ENCODE measurements around the gene FCGR3A. TPM values are rescaled to one million over a fixed set of nuclear protein-coding genes. Genes with fewer than 3 reads are reported as not detected.
"Not testable (repeated sequence)": the region's sequence is repeated elsewhere in the genome, so short reads cannot be mapped to it uniquely, and the experiment has no call there.

FCGR3A gene
- total RNA-seq (2014; rRNA removed; shearing (Covaris generic)) = not detected in 2 replicates

- Histone ChIP-seq H3K36me3 (no peaks in the 10 kb centered on the region), H3K27me3 (no peaks in the 10 kb centered on the region), H3K4me3 (no peak within 1 kb of the TSS), H3K9me3 (replicated peaks) (no peaks in the 10 kb centered on the region), H3K4me1 (no peaks in the 10 kb centered on the region), H3K27ac (no peak within 1 kb of the TSS)
- no peak for DNase-seq
Observed at GRCh38 chr1:161549652-161550051, at the start of gene FCGR3A. Gene FCGR3A (minus strand): TSS chr1:161549818. CDS start chr1:161549736, 82 bp downstream.

DNA sequence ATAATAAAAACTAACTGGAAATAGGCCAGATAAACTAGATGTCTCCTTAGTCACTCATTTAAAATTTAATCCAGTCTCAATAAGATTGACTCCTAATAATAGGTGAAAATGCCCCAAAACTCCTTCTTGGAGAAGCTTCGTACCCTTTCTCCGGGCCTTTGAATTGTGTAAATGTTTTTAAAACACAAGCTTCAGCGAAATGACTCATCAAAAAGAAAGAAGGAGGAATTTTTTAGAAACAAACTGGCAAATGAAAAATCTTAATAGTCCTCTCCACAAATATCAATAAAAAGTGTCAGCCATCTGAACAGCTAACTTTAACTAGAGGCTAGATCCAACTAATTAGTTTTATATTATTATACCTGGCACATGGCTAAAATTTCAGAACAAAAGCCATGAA, 47.5 kb upstream of the FCGR3A start:
- not testable (repeated sequence) for H3K36me3 ChIP-seq; H3K27me3 ChIP-seq; DNase-seq; H3K9me3 ChIP-seq (replicated peaks); H3K4me3 ChIP-seq; H3K4me1 ChIP-seq; H3K27ac ChIP-seq

DNA sequence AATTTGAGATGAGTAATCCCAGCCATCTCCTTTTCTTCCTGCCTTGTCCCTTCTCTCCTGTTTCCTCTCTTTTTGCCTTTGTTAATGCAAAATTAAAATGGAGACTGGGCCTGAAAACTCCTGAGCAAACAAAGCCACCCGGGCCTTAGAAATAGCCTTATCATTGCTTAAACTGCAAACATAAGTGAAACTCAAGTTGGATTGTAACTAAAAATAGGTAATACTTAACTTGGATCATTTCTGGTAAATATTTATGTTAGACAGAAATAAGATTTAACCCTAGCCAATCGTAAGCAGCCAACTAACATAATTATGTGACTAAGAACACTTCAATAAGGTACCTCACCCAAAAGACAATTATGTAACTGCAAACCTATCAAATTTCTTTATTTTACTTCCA, 46.0 kb upstream of the FCGR3A start:
- not testable (repeated sequence) for H3K4me1 ChIP-seq; DNase-seq; H3K27me3 ChIP-seq; H3K4me3 ChIP-seq; H3K9me3 ChIP-seq (replicated peaks); H3K36me3 ChIP-seq; H3K27ac ChIP-seq

DNA sequence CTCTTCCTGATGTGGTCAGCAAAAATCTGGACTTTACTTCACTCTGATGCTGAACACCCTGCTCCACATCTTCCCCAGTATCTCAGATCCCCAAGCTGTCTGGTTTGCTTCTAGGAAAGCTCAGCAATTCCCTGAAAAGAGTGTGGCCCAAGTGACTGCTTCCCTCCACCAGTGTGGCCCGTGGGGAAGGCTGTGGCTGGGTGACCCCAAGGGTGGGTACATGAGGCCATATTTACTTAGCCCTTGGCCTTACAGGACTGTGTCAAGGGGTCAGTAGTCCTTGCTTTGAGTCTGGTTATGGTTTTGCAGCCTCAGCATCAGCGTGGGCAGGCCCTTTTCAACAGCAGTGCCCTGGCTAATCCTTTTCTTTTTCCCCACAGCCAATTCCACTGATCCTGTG, 45.6 kb upstream of the FCGR3A start:
- H3K9me3 ChIP-seq (replicated peaks); DNase-seq; H3K27ac ChIP-seq; H3K27me3 ChIP-seq; H3K4me1 ChIP-seq; H3K36me3 ChIP-seq; H3K4me3 ChIP-seq: not testable (repeated sequence)

GRCh38 chr1:161594269-161594984, 44.8 kb upstream of the FCGR3A start:
- H3K36me3 ChIP-seq; H3K27ac ChIP-seq; H3K4me1 ChIP-seq; H3K4me3 ChIP-seq; H3K9me3 ChIP-seq (replicated peaks); DNase-seq; H3K27me3 ChIP-seq: not testable (repeated sequence)

DNA sequence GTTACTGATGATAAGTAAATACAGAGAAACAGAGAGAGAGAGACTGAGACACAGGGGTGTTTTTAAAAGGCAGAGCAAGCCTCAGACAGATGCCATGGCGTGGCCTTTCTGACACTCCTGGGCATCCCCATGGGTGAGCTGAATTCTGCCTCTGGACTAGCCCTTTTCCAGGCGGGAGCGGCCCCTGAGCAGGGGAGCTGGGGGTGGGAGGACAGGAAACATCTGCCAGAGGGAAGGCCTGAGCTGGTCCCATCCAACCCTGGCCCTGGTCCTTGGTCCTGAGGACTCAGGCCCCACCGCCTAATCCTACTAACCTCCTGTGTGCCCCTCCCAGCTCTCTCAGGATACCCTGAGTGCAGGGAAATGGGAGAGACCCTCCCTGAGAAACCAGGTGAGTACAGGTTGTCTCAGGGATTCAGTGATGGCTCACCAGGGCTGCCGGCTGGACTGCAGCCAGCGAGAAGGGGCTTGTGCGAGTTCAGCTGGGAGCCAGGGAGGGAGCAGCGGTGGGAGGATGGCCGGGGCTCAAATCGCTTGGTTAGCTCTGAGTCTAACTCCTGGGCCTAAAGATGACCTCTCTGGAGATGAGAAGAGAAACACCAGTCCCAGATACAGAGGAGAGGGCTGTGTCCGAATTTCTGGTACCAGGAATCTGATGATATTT, 43.6 kb upstream of the FCGR3A start:
- H3K27me3 ChIP-seq; H3K4me1 ChIP-seq; H3K4me3 ChIP-seq; DNase-seq; H3K36me3 ChIP-seq; H3K9me3 ChIP-seq (replicated peaks); H3K27ac ChIP-seq: not testable (repeated sequence)

GRCh38 chr1:161592586-161592985, 43.0 kb upstream of the FCGR3A start:
- not testable (repeated sequence) for H3K27me3 ChIP-seq, DNase-seq

DNA sequence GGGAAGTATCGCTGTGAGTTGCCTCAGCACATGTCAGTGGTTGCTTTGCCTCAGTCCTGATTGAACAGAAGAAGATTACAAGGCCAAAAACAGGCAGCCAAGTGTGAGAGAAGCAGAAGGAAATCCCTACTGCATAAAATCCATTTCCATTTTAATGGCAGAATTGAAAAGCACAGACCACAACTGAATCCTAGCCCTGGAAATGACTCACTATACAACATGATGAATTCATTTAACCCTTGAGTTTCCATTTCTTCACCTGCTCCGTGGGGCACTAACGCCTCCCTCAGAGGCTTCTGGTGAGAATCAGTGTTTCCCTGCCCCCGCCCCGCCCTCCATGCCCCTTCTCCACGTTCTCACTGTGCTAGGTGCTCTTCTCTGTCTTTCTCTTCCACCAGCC, 40.3 kb upstream of the FCGR3A start:
- H3K27ac ChIP-seq; H3K27me3 ChIP-seq; H3K9me3 ChIP-seq (replicated peaks); H3K4me3 ChIP-seq; H3K4me1 ChIP-seq; DNase-seq; H3K36me3 ChIP-seq: not testable (repeated sequence)

More at GRCh38 chr1:161592586-161592985, 43.0 kb upstream of the FCGR3A start:
- H3K36me3 ChIP-seq; H3K27ac ChIP-seq; H3K9me3 ChIP-seq (replicated peaks); H3K4me1 ChIP-seq; H3K4me3 ChIP-seq: not testable (repeated sequence)

GRCh38 chr1:161589365-161589764, 39.7 kb upstream of the FCGR3A start:
- DNase-seq; H3K27me3 ChIP-seq; H3K36me3 ChIP-seq; H3K27ac ChIP-seq; H3K9me3 ChIP-seq (replicated peaks); H3K4me1 ChIP-seq; H3K4me3 ChIP-seq: not testable (repeated sequence)

DNA sequence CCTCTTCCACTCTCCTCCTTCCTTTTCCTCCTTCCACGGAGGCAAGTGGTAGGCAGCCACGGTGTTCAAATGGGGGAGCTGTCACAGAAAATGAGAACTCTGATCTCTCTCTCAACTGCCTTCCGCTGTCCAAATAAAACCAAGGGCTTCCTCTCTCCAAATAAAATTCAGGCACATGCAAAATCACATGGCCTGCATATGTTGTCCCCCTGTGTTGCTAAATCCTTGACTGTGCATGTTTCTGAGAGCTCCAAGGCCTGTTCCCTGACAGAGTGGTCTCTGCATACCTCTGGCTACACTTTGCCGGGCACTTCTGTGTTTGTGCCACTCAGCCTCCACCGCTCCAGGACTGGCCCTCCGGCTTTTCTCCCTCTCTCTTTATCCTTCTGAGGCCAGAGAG, 39.0 kb upstream of the FCGR3A start:
- not testable (repeated sequence) for H3K4me3 ChIP-seq; DNase-seq; H3K9me3 ChIP-seq (replicated peaks); H3K4me1 ChIP-seq; H3K27ac ChIP-seq; H3K27me3 ChIP-seq; H3K36me3 ChIP-seq

DNA sequence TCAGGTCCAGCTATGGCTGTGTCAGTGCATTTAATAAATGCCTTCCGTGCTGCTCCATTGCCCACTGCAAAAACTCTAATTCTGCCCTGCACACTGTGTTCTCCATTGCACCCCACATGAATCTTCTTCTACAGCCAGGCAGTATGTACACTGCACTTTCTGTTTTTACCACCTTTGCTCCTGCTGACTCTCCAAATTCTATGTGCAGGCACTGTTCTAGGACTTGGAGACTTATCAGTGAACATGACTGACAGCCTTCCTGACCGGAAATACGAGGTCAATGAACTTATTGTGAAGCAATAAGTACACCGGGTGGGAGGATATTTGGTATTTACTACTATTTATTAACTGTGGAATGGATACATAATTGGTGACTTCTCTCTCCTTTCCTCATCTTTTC, 33.3 kb upstream of the FCGR3A start:
- H3K27ac ChIP-seq; H3K4me3 ChIP-seq; H3K27me3 ChIP-seq; DNase-seq; H3K9me3 ChIP-seq (replicated peaks); H3K4me1 ChIP-seq; H3K36me3 ChIP-seq: not testable (repeated sequence)

DNA sequence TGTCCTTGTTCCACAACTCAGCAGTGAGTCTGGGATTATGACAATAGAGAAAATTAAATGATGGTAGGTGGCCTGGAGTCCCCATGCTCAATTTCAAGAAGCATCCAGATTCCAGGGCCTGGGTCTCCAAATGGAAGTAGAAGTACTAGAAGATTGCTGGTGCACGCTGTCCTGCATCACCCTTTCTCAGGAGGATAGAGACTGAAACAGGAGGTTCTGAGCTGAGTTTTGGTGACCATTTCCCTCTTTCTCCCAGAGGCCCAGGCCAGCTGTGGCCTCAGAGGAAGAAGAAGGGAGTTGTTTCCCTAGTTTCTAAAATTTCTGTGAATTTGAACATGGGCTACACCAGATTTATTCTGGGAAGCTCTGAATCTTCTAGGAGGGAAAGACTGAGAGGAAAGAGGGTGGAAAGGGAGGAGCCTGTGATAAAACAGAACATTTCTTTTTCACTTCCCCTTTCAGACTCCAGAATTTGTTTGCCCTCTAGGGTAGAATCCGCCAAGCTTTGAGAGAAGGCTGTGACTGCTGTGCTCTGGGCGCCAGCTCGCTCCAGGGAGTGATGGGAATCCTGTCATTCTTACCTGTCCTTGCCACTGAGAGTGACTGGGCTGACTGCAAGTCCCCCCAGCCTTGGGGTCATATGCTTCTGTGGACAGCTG, 31.4 kb upstream of the FCGR3A start:
- DNase-seq; H3K27ac ChIP-seq; H3K9me3 ChIP-seq (replicated peaks); H3K4me3 ChIP-seq; H3K4me1 ChIP-seq; H3K36me3 ChIP-seq; H3K27me3 ChIP-seq: not testable (repeated sequence)

- not testable (repeated sequence) for H3K9me3 ChIP-seq (replicated peaks); H3K4me1 ChIP-seq; DNase-seq; H3K4me3 ChIP-seq; H3K36me3 ChIP-seq; H3K27me3 ChIP-seq; H3K27ac ChIP-seq
Observed at GRCh38 chr1:161579856-161580507, 30.4 kb upstream of the FCGR3A start.

DNA sequence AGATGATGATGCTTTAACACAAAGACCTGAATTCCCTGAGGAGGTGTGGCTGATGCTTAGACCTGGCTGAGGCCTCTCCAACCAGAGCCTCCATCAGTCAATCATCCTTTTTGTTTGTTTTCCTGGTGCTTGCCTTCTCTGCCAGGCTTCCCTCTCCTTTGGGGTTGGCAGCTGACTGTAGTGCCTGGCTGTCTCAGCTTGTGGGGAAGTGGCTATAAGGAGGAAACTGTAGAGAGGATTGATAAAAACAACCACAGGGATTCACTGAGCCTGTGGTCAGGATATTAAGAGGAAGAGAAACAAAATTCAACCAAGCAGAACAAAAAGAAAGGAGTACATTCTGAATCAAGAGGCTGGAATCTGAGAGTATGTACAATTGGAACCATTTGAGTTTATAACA, 27.1 kb upstream of the FCGR3A start:
- DNase-seq; H3K4me1 ChIP-seq; H3K9me3 ChIP-seq (replicated peaks); H3K27ac ChIP-seq; H3K4me3 ChIP-seq; H3K36me3 ChIP-seq; H3K27me3 ChIP-seq: not testable (repeated sequence)

- not testable (repeated sequence) for H3K4me3 ChIP-seq; H3K27ac ChIP-seq; H3K4me1 ChIP-seq; H3K36me3 ChIP-seq; DNase-seq; H3K27me3 ChIP-seq; H3K9me3 ChIP-seq (replicated peaks)
Observed at GRCh38 chr1:161571703-161572102, 22.1 kb upstream of the FCGR3A start.
